Suprapubic skin (tissue), 4 donors: ENCODE data around the gene APC2. TPM values are rescaled to one million over a fixed set of nuclear protein-coding genes. Genes with fewer than 3 reads are reported as not detected.

Experiments used
- DNase-seq, 2 donors: peaks; one replicate each; pipeline ENCODE4 v3.0.0-alpha.2; 2019; ENCODE audit warnings: low spot score in 2 of 2
- H3K27ac ChIP-seq: fragments of 200-600 bp; sonication (generic); one replicate; pipeline ENCODE4 v1.5.1; 2019
- H3K27me3 ChIP-seq: fragments of 200-600 bp; sonication (generic); one replicate; pipeline ENCODE4 v1.5.1; 2019
- H3K36me3 ChIP-seq: fragments of 200-600 bp; sonication (generic); one replicate; pipeline ENCODE4 v1.5.1; 2019
- H3K4me1 ChIP-seq: fragments of 200-600 bp; sonication (generic); one replicate; pipeline ENCODE4 v1.5.1; 2019
- H3K4me3 ChIP-seq: fragments of 200-600 bp; sonication (generic); one replicate; pipeline ENCODE4 v1.5.1; 2019; ENCODE audit warnings: mild to moderate bottlenecking
- H3K9me3 ChIP-seq: fragments of 200-600 bp; sonication (generic); one replicate; pipeline ENCODE4 v1.5.1; 2019
- EP300 ChIP-seq: sonication (generic); formaldehyde crosslinking; IDR thresholded peaks from one replicate; pipeline ENCODE4 v1.6.1; 2017; ENCODE audit warnings: antibody characterized with exemption
- POLR2A ChIP-seq, 2 donors: fragments of 450-650 bp; IDR thresholded peaks; one replicate each; pipeline ENCODE4 v1.6.1; 2017; ENCODE audit warnings: antibody characterized with exemption in 2 of 2, mild to moderate bottlenecking in 2 of 2, moderate library complexity in 2 of 2
- POLR2AphosphoS5 ChIP-seq, 3 donors: sonication (generic); formaldehyde crosslinking; IDR thresholded peaks; one replicate each; pipeline ENCODE4 v1.6.1; 2017; ENCODE audit warnings: antibody characterized with exemption in 3 of 3
- WGBS: methylation state at CpG from one replicate; pipeline ENCODE4 v1.1.5; 2018; 5-methylcytosine and 5-hydroxymethylcytosine counted together
- total RNA-seq, 4 donors: library from RNA; depleted of rRNA; stranded (reverse); fragments of >200 nt; gene quantifications; one replicate each; pipeline ENCODE4 v1.1.0, GENCODE V29; 2016
- TF ChIP-seq, protein P1 (sequence below), 2 donors: fragments of 200-600 bp in 1 of 2; fragments of 450-650 bp in 1 of 2; sonication (generic) in 1 of 2; IDR thresholded peaks; one replicate each; pipeline ENCODE4 v1.5.1; 2016 to 2019; ENCODE audit warnings: antibody characterized with exemption in 2 of 2, mild to moderate bottlenecking in 1 of 2, moderate library complexity in 1 of 2

The APC2 gene, protein sequence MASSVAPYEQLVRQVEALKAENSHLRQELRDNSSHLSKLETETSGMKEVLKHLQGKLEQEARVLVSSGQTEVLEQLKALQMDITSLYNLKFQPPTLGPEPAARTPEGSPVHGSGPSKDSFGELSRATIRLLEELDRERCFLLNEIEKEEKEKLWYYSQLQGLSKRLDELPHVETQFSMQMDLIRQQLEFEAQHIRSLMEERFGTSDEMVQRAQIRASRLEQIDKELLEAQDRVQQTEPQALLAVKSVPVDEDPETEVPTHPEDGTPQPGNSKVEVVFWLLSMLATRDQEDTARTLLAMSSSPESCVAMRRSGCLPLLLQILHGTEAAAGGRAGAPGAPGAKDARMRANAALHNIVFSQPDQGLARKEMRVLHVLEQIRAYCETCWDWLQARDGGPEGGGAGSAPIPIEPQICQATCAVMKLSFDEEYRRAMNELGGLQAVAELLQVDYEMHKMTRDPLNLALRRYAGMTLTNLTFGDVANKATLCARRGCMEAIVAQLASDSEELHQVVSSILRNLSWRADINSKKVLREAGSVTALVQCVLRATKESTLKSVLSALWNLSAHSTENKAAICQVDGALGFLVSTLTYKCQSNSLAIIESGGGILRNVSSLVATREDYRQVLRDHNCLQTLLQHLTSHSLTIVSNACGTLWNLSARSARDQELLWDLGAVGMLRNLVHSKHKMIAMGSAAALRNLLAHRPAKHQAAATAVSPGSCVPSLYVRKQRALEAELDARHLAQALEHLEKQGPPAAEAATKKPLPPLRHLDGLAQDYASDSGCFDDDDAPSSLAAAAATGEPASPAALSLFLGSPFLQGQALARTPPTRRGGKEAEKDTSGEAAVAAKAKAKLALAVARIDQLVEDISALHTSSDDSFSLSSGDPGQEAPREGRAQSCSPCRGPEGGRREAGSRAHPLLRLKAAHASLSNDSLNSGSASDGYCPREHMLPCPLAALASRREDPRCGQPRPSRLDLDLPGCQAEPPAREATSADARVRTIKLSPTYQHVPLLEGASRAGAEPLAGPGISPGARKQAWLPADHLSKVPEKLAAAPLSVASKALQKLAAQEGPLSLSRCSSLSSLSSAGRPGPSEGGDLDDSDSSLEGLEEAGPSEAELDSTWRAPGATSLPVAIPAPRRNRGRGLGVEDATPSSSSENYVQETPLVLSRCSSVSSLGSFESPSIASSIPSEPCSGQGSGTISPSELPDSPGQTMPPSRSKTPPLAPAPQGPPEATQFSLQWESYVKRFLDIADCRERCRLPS (N-terminal part only)
- under 1 TPM in 3 of 4 donors, not detected in 1; 0.08 to 0.30 (median 0.26) TPM for total RNA-seq

DNA sequence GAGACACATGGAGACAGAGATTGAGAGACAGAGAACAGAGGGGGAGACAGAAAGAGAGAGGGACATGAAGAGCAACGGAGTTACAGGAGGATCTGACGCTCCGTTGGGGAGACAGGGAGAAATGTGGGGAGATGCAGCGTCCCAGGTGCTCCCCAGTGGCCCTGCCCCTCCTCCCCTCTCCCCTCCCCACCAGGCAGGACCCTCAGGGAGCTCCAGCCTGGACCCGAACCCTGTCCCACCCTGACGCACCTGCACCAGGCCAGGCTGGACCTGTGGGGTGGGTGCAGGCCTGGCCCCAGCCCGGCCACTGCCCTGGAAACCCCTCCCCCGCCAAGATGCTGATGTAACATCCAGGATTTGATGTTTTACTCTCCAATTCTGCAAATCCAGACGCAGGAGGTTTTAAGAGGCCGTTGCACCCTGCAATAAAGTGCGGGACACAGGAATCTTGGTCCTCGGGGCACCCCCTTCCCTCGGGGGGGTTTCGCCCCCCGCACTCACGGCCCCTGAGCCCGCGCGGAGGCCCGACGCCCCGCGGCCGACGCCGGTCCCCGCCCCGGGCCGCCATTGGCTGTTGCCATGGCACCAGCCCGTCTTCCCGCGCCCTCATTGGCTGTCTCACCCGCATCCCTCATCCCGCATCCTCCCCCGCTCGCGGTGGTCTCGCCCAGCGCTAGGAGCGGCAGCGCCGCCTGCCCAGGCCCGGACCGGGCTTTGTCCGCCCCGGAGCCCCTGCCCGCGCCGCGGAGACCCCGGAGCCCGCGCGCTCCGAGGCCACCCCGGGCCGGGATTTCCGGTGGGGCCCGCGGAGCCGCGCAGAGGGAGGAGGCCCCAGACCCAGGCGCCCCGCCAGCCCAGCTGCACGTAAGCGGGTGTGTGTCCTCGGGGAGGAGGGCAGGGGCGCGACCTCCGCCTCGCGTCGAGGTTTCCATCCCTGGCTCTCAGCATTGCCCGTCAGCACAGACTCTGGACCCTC is at the start of gene APC2:
Gene APC2 (plus strand): TSS at position 655 of the 976 bp plus-strand sequence. CDS start 2,881 bp downstream, outside the sequence.
- Histone ChIP-seq H3K9me3 (no peaks in the 10 kb centered on the region), H3K27me3 (peaks cover 88% of the 10 kb centered on the region), H3K4me3 (no peak within 1 kb of the TSS), H3K4me1 (peaks cover 48% of the 10 kb centered on the region), H3K36me3 (no peaks in the 10 kb centered on the region), H3K27ac (no peak within 1 kb of the TSS)
- 27% methylated on average over 7 of the region's 74 CpGs for WGBS
- DNase-seq, result no peak
- TF ChIP-seq, protein P1, sequence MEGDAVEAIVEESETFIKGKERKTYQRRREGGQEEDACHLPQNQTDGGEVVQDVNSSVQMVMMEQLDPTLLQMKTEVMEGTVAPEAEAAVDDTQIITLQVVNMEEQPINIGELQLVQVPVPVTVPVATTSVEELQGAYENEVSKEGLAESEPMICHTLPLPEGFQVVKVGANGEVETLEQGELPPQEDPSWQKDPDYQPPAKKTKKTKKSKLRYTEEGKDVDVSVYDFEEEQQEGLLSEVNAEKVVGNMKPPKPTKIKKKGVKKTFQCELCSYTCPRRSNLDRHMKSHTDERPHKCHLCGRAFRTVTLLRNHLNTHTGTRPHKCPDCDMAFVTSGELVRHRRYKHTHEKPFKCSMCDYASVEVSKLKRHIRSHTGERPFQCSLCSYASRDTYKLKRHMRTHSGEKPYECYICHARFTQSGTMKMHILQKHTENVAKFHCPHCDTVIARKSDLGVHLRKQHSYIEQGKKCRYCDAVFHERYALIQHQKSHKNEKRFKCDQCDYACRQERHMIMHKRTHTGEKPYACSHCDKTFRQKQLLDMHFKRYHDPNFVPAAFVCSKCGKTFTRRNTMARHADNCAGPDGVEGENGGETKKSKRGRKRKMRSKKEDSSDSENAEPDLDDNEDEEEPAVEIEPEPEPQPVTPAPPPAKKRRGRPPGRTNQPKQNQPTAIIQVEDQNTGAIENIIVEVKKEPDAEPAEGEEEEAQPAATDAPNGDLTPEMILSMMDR (IDR thresholded peaks at IDR 0.05), result no peak
- TF ChIP-seq POLR2AphosphoS5 (IDR thresholded peaks at IDR 0.05) (no peak), POLR2A (IDR thresholded peaks at IDR 0.05) (no peak), EP300 (no peak)

DNA sequence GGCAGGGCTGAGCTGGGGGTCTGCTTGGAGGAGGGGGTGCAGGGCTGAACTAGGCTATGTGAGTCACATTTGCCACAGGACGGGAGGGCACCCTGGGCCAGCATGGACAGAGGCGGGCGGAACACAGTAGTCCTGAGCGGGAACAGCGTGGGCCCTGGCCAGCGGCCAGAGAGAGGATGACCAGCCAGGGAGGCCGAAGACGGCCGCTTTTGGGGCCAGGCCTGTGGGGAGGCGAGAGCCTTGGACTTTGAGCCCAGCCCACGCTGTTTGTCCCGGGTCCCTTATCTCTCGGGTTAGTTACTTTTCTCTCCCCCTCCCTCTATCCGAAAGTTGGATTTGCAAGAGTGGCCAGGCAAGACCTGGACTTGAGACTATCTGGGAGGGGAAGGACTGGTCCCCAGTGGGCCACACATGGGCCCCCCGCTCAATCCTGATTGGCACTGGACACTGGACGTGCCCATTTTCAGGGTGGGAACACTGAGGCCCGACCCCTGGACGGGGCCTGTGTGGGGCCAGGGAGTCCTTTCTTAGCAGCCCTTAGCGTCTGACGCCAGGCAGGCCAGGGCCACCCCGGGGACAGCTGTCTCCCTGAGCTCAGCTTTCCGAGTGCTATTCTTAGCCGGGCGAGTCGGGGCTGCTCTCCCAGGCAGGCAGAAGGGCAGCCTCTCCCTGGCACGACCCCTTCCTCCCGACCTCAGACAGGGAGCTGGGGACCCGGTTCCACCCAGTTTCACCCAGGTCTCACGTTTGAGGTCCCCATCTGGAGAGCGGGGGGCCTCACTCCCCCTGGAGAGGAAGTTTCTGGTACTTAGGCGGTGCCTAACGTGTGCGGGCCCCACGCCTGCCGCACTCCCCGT is 49.4 kb upstream of the APC2 start:
- Histone ChIP-seq H3K27me3 (no peaks in the 10 kb centered on the region), H3K9me3 (no peaks in the 10 kb centered on the region), H3K4me1 (peaks cover 57% of the 10 kb centered on the region), H3K4me3 (peak overlapping the region; percentile 69), H3K27ac (no peak overlapping the region), H3K36me3 (no peaks in the 10 kb centered on the region)
- no peak for DNase-seq
- WGBS, result 32% methylated on average over 16 of the region's 36 CpGs
- TF ChIP-seq POLR2A (IDR thresholded peaks at IDR 0.05) (no peak), POLR2AphosphoS5 (IDR thresholded peaks at IDR 0.05) (no peak), EP300 (no peak)
- TF ChIP-seq, protein P1 (IDR thresholded peaks at IDR 0.05), result no peak

DNA sequence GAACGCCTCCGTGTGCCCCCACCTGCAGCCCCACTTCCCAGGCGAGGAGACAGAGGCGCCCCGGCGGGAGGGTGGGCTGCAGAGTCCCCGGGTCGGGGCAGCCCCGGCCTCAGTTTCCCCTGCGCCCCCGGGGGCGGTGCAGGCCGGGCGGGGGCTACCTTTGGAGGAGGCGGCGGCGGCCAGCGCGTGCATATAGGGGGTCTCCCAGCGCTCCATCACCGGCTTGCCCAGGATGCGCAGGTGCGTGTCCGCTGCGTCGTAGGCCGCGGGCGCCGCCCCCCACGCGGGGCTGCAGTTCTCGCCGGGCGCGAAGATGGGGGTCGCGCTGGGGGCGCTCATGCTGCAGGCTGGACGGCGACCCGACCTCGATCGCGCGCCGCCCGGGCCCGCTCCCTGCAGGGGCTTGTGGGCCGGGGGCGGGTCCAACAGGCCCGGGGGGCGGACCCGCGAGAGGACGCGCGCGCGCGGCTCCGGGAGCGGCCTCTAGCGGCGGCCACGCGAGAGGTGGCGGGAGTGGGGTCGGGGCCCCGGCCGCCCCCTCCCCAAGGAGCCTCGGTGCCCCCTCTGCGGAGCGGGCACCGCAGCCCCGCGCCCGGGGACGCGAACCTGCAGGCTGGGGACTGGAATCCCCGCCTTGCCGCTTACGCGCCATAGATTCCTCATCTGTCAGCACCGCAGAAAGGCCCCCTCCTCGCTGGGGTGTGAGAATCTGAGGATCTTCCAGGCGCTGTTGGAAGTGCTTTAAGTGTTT is 48.6 kb upstream of the APC2 start, which contains the start of gene GAMT:
Gene GAMT (minus strand): TSS at position 405 of the 751 bp plus-strand sequence. CDS start 66 bp downstream, at position 339.
- Histone ChIP-seq H3K9me3 (no peaks in the 10 kb centered on the region), H3K27me3 (no peaks in the 10 kb centered on the region), H3K4me1 (peaks cover 55% of the 10 kb centered on the region), H3K36me3 (no peaks in the 10 kb centered on the region), H3K27ac (peak within 1 kb of the TSS; percentile 24), H3K4me3 (peak within 1 kb of the TSS; percentile 69)
- 5% methylated on average over 13 of the region's 87 CpGs for WGBS
- DNase-seq, result no peak
- TF ChIP-seq EP300, result no peak
- no peak for TF ChIP-seq POLR2AphosphoS5 (IDR thresholded peaks at IDR 0.05)
- TF ChIP-seq, protein P1 (IDR thresholded peaks at IDR 0.05), result peak in 1 of 2 donors; percentile 59
